B cell (primary cell): ENCODE results near the gene CFAP20. TPM values are rescaled to one million over a fixed set of nuclear protein-coding genes. Genes with fewer than 3 reads are reported as not detected.

Source experiments
- ATAC-seq: fragments of 200-7000 bp; cut with Tn5 transposase; one replicate; pipeline ENCODE4 v1.10.0; 2021; ENCODE audit warnings: low read depth, mild to moderate bottlenecking, moderate number of reproducible peaks, moderate library complexity
- CTCF ChIA-PET: fragments of 350-600 bp; sonication (Branson Sonifier 250); formaldehyde crosslinking; loops from one replicate; lab custom pipeline; 2021; ENCODE audit warnings: antibody characterized with exemption, inconsistent platforms; lab: Charles Lee
- POLR2A ChIA-PET: fragments of 350-600 bp; sonication (Branson Sonifier 250); formaldehyde crosslinking; loops from one replicate; lab custom pipeline; 2021; ENCODE audit warnings: antibody characterized with exemption; lab: Charles Lee
- DNase-seq: peaks from one replicate; pipeline ENCODE4 v3.0.0; 2013
- H2AFZ ChIP-seq: 2 replicates; pipeline ENCODE4 v1.6.1; 2012; ENCODE audit warnings: mild to moderate bottlenecking, low read depth, low read length; ENCODE audit not compliant: insufficient read depth, poor library complexity, severe bottlenecking
- H3K27ac ChIP-seq, 2 donors: 1 replicate in 1 of 2; 2 replicates in 1 of 2; pipeline ENCODE4 v1.5.1; 2012 to 2013; ENCODE audit warnings: low read length in 2 of 2, mild to moderate bottlenecking in 2 of 2, moderate library complexity in 1 of 2
- H3K27me3 ChIP-seq, 4 experiments: fragments of 200-600 bp in 1 of 4; sonication (generic) in 1 of 4; replicated peaks in 1 of 4; 1 replicate in 2 of 4; 2 replicates in 2 of 4; pipeline versions ENCODE4 v1.6.1 to v1.7.0; 2013 to 2016; ENCODE audit warnings: low read length in 3 of 4, mild to moderate bottlenecking in 2 of 4, mixed read lengths in 1 of 4, moderate library complexity in 1 of 4; ENCODE audit not compliant: insufficient read depth in 4 of 4, control insufficient read depth in 3 of 4; ENCODE audit errors: control extremely low read depth in 1 of 4
- H3K36me3 ChIP-seq, 2 experiments: replicated peaks in 1 of 2; 1 replicate in 1 of 2; 2 replicates in 1 of 2; pipeline versions ENCODE4 v1.6.1 to v1.7.1; 2013; ENCODE audit warnings: low read length in 1 of 2; ENCODE audit not compliant: insufficient read depth in 2 of 2, control insufficient read depth in 1 of 2; ENCODE audit errors: control extremely low read depth in 1 of 2, extremely low read depth in 1 of 2
- H3K4me1 ChIP-seq, 2 donors: fragments of 200-600 bp in 1 of 2; sonication (generic) in 1 of 2; 1 replicate in 1 of 2; 2 replicates in 1 of 2; pipeline versions ENCODE4 v1.5.1 to v1.6.1; 2013 to 2017; ENCODE audit warnings: low read length in 2 of 2; ENCODE audit not compliant: control insufficient read depth in 2 of 2, insufficient read depth in 2 of 2
- H3K4me2 ChIP-seq: replicated peaks from 2 replicates; pipeline ENCODE3; 2012; ENCODE audit warnings: mild to moderate bottlenecking, low read depth, low read length; ENCODE audit not compliant: poor library complexity, severe bottlenecking
- H3K4me3 ChIP-seq, 5 experiments: fragments of 200-600 bp in 1 of 5; sonication (generic) in 1 of 5; 1 replicate in 3 of 5; 2 replicates in 2 of 5; pipeline versions ENCODE4 v1.5.1 to v1.7.0; 2011 to 2016; ENCODE audit warnings: low read length in 4 of 5, mild to moderate bottlenecking in 4 of 5, low read depth in 2 of 5, control low read depth in 1 of 5, moderate library complexity in 1 of 5; ENCODE audit not compliant: insufficient read depth in 1 of 5; ENCODE audit errors: control extremely low read depth in 1 of 5, extremely low read depth in 1 of 5
- H3K79me2 ChIP-seq: fragments of 200-600 bp; sonication (generic); one replicate; pipeline ENCODE4 v1.6.0; 2016; ENCODE audit warnings: low read length; ENCODE audit not compliant: control insufficient read depth, insufficient read depth
- H3K9ac ChIP-seq: fragments of 200-600 bp; sonication (generic); 2 replicates; pipeline ENCODE4 v1.6.1; 2017; ENCODE audit warnings: mild to moderate bottlenecking, low read length, moderate library complexity
- H3K9me3 ChIP-seq, 3 donors: one replicate each; pipeline versions ENCODE4 v1.6.1 to v1.7.1; 2013; ENCODE audit warnings: low read length in 2 of 3; ENCODE audit not compliant: control insufficient read depth in 2 of 3, insufficient read depth in 1 of 3; ENCODE audit errors: control extremely low read depth in 1 of 3
- H4K20me1 ChIP-seq: 2 replicates; pipeline ENCODE4 v1.6.0; 2012; ENCODE audit warnings: mild to moderate bottlenecking, low read length; ENCODE audit not compliant: insufficient read depth, control insufficient read depth, poor library complexity, severe bottlenecking
- H3K27ac Mint-ChIP-seq: one replicate; pipeline ENCODE4 v1.8.0; 2021; ENCODE audit warnings: mixed read lengths
- H3K27me3 Mint-ChIP-seq: one replicate; pipeline ENCODE4 v1.8.0; 2021; ENCODE audit warnings: mixed read lengths
- H3K4me1 Mint-ChIP-seq: one replicate; pipeline ENCODE4 v1.8.0; 2021; ENCODE audit warnings: mixed read lengths
- H3K4me3 Mint-ChIP-seq: one replicate; pipeline ENCODE4 v1.8.0; 2021; ENCODE audit warnings: mixed read lengths
- H3K9me3 Mint-ChIP-seq: one replicate; pipeline ENCODE4 v1.8.0; 2022; ENCODE audit warnings: mixed read lengths; ENCODE audit not compliant: insufficient read depth
- CTCF ChIP-seq: fragments of 200-600 bp; IDR thresholded peaks from one replicate; pipeline ENCODE4 v1.8.0; 2022; ENCODE audit warnings: antibody characterized with exemption, mild to moderate bottlenecking
- EZH2 ChIP-seq: IDR thresholded peaks from 2 replicates; pipeline ENCODE4 v1.6.1; 2012; ENCODE audit warnings: borderline replicate concordance, low read depth, mild to moderate bottlenecking, moderate library complexity, low read length; ENCODE audit not compliant: insufficient read depth, poor library complexity, severe bottlenecking
- WGBS: methylation state at CpG from one replicate; pipeline ENCODE4 v1.1.5; 2013; ENCODE audit warnings: missing lambda C conversion rate; ENCODE audit not compliant: insufficient coverage; 5-methylcytosine and 5-hydroxymethylcytosine counted together
- intact Hi-C: fragments of 100-400 bp; cut with micrococcal nuclease; formaldehyde crosslinking; loops from one replicate; pipeline ENCODE4 v1.10.0; 2022
- polyA plus RNA-seq: library from polyadenylated mRNA; depleted of rRNA; stranded (reverse); fragments of >200 nt; gene quantifications from 2 replicates; pipeline ENCODE4 v1.2.3, GENCODE V29; 2012
- total RNA-seq, 2 donors: library from RNA; stranded (reverse); fragments of 120-200 nt in 1 of 2; gene quantifications; 1 replicate in 1 of 2; 2 replicates in 1 of 2; pipeline versions ENCODE4 v1.2.3 to v1.2.4, GENCODE V29; 2013 to 2022

The CFAP20 gene
- total and polyA plus RNA-seq, 2 donors (not counting 1 experiment from before 2014, with no cell fraction given): 27.3 to 45.4 TPM

- ATAC-seq (no peak), DNase-seq (no peak)
- H3K4me1 ChIP-seq: no peaks in the 10 kb centered on the region
- H3K4me2 ChIP-seq: no peak overlapping the region
- H3K9me3 ChIP-seq: peaks cover 0 to 7% (median 3%) of the 10 kb centered on the region in 3 donors
- no peak overlapping the region for H3K9ac ChIP-seq
- no peaks in the 10 kb centered on the region for H3K79me2 ChIP-seq
- H3K27me3 ChIP-seq: no peaks in the 10 kb centered on the region
- no peak overlapping the region for H3K4me3 ChIP-seq
- Mint-ChIP-seq H3K9me3 (peaks cover 4% of the 10 kb centered on the region), H3K4me3 (no peak overlapping the region), H3K27me3 (peaks cover 8% of the 10 kb centered on the region), H3K4me1 (no peaks in the 10 kb centered on the region), H3K27ac (no peak overlapping the region)
- no peak overlapping the region for H2AFZ ChIP-seq
- no peaks in the 10 kb centered on the region for H4K20me1 ChIP-seq
- ChIA-PET POLR2A (no interaction called here), CTCF (no interaction called here)
- intact Hi-C loops: no loop called here
- 93% methylated on average over 8 of the region's 8 CpGs for WGBS
- no peaks in the 10 kb centered on the region for H3K36me3 ChIP-seq
- H3K27ac ChIP-seq: no peak overlapping the region
- TF ChIP-seq CTCF: no peak
Measured at GRCh38 chr16:58077796-58078195, 51.4 kb downstream of the CFAP20 start.

- Mint-ChIP-seq H3K4me1 (no peaks in the 10 kb centered on the region), H3K9me3 (peaks cover 9% of the 10 kb centered on the region), H3K4me3 (no peak overlapping the region), H3K27me3 (peaks cover 8% of the 10 kb centered on the region), H3K27ac (no peak overlapping the region)
- intact Hi-C loops: no loop called here
- no peak overlapping the region for H3K4me2 ChIP-seq
- no peaks in the 10 kb centered on the region for H4K20me1 ChIP-seq
- H3K27ac ChIP-seq: no peak overlapping the region
- WGBS: no CpG with 5 or more reads among the region's 1 CpG
- H3K27me3 ChIP-seq: no peaks in the 10 kb centered on the region
- H3K4me1 ChIP-seq: no peaks in the 10 kb centered on the region
- H3K79me2 ChIP-seq: no peaks in the 10 kb centered on the region
- H3K4me3 ChIP-seq: no peak overlapping the region
- no peak overlapping the region for H3K9ac ChIP-seq
- peaks cover 0 to 10% (median 3%) of the 10 kb centered on the region in 3 donors for H3K9me3 ChIP-seq
- no peaks in the 10 kb centered on the region for H3K36me3 ChIP-seq
- TF ChIP-seq EZH2 (no peak), CTCF (no peak)
- no peak for ATAC-seq
- DNase-seq: no peak
- ChIA-PET CTCF (no interaction called here), POLR2A (no interaction called here)
- H2AFZ ChIP-seq: no peak overlapping the region
Measured at GRCh38 chr16:58076514-58076913, 52.7 kb downstream of the CFAP20 start.
